H1 (cell line): ENCODE results near the gene BCKDHA.

Source experiments
- ASH2L ChIP-seq: fragments of 200-600, 300-600 bp; sonication (generic); IDR thresholded peaks from one replicate; pipeline ENCODE4 v1.7.1; 2017; ENCODE audit warnings: low read length
- BRCA1 ChIP-seq: IDR thresholded peaks from 2 replicates; pipeline ENCODE4 v1.6.1; 2012; ENCODE audit warnings: low read depth, low read length, improper control_type of control experiment
- CHD1 ChIP-seq: IDR thresholded peaks from 2 replicates; pipeline ENCODE4 v1.6.1; 2012; ENCODE audit warnings: low read depth, low read length, improper control_type of control experiment
- EZH2 ChIP-seq: fragments of 200-600 bp; sonication (generic); IDR thresholded peaks from 2 replicates; pipeline ENCODE4 v1.7.1; 2012; ENCODE audit warnings: low read depth, mild to moderate bottlenecking, moderate library complexity, low read length, inconsistent platforms; ENCODE audit not compliant: severe bottlenecking
- POLR2A ChIP-seq, 2 experiments: IDR thresholded peaks; 1 replicate in 1 of 2; 2 replicates in 1 of 2; pipeline ENCODE4 v1.6.1; 2011; ENCODE audit warnings: low read depth in 2 of 2, low read length in 2 of 2, mild to moderate bottlenecking in 2 of 2; ENCODE audit errors: control extremely low read depth in 1 of 2
- SIN3A ChIP-seq, 2 experiments: IDR thresholded peaks in 1 of 2; conservative IDR thresholded peaks in 1 of 2; 2 replicates each; pipeline ENCODE4 v1.6.1; 2011 to 2012; ENCODE audit warnings: low read length in 2 of 2, improper control_type of control experiment in 1 of 2, low read depth in 1 of 2, mild to moderate bottlenecking in 1 of 2
- TAF1 ChIP-seq: IDR thresholded peaks from 2 replicates; pipeline ENCODE4 v1.6.1; 2011; ENCODE audit warnings: mild to moderate bottlenecking, low read depth, low read length
- TF ChIP-seq, protein P1 (sequence below), 3 experiments: IDR thresholded peaks; 1 replicate in 2 of 3; 2 replicates in 1 of 3; pipeline versions ENCODE4 v1.5.1 to v1.6.1; 2011; ENCODE audit warnings: low read length in 3 of 3, mild to moderate bottlenecking in 3 of 3, inconsistent platforms in 2 of 3, low read depth in 1 of 3, moderate library complexity in 1 of 3; ENCODE audit not compliant: insufficient read depth in 1 of 3; ENCODE audit errors: control extremely low read depth in 1 of 3

DNA sequence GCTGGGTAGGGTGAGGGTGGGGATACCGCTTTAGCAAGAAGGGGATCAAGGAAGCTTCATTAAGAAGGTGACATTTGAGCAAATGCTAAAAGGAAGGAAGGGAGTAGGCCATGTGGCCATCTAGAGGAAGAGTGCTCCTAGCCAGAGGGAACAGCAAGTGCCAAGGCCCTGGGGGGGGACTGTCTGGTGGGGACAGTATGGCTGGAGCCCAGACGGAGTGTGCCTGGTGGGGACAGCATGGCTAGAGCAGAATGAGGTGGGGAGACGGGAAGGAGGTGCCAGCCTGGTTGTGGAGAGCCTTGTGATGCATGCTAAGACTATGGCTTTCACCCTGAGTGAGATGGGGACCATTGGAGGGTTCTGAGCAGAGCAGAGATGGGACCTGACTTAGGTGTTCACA lies 41.8 kb upstream of the BCKDHA start:
- TF ChIP-seq, protein P1, sequence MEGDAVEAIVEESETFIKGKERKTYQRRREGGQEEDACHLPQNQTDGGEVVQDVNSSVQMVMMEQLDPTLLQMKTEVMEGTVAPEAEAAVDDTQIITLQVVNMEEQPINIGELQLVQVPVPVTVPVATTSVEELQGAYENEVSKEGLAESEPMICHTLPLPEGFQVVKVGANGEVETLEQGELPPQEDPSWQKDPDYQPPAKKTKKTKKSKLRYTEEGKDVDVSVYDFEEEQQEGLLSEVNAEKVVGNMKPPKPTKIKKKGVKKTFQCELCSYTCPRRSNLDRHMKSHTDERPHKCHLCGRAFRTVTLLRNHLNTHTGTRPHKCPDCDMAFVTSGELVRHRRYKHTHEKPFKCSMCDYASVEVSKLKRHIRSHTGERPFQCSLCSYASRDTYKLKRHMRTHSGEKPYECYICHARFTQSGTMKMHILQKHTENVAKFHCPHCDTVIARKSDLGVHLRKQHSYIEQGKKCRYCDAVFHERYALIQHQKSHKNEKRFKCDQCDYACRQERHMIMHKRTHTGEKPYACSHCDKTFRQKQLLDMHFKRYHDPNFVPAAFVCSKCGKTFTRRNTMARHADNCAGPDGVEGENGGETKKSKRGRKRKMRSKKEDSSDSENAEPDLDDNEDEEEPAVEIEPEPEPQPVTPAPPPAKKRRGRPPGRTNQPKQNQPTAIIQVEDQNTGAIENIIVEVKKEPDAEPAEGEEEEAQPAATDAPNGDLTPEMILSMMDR (IDR thresholded peaks at IDR 0.05; ENCODE audit: control extremely low read depth in 1 of 3, insufficient read depth in 1 of 3, low read depth in 1 of 3, low read length in 3 of 3) = no peak
- TF ChIP-seq TAF1 (no peak), CHD1 (no peak), BRCA1 (no peak), SIN3A (conservative IDR thresholded peaks at IDR 0.05 in 1 of 2, IDR thresholded peaks at IDR 0.05 in 1 of 2; ENCODE audit: low read depth in 1 of 2, low read length in 2 of 2) (no peak), EZH2 (no peak), POLR2A (IDR thresholded peaks at IDR 0.05; ENCODE audit: control extremely low read depth in 1 of 2, low read depth in 2 of 2, low read length in 2 of 2) (no peak), ASH2L (no peak)
